IMR-90 (cell line): ENCODE measurements around the gene KCNH5. TPM values are rescaled to one million over a fixed set of nuclear protein-coding genes. Genes with fewer than 3 reads are reported as not detected.

Experiments used
- ATAC-seq: fragments of 200-7000 bp; cut with Tn5 transposase; 2 replicates; pipeline ENCODE4 v1.9.1; 2020; ENCODE audit warnings: low read depth, mild to moderate bottlenecking, moderate library complexity
- BruUV-seq: library from RNA; stranded (reverse); fragments of 400-500 nt; replicated peaks from 2 replicates; lab custom pipeline; 2021; lab: Mats Ljungman, UMichigan
- CTCF ChIA-PET: fragments of 300-600 bp; formaldehyde crosslinking; extraction: SDS; loops from one replicate; lab custom pipeline; 2021; ENCODE audit warnings: antibody characterized with exemption; lab: Yijun Ruan, JAX
- POLR2A ChIA-PET: fragments of 300-600 bp; sonication (Branson Sonifier 250); formaldehyde crosslinking; loops from one replicate; lab custom pipeline; 2022; ENCODE audit warnings: antibody characterized with exemption; ENCODE audit not compliant: unreplicated experiment; lab: Charles Lee
- DNase-seq: peaks from one replicate; pipeline ENCODE4 v3.0.0; 2013
- H2AFZ ChIP-seq: replicated peaks from 2 replicates; pipeline ENCODE3; 2013; ENCODE audit warnings: low read length, mild to moderate bottlenecking; ENCODE audit not compliant: poor library complexity
- H2AK5ac ChIP-seq: 2 replicates; pipeline ENCODE4 v1.6.1; 2013; ENCODE audit warnings: low read depth, low read length, inconsistent platforms
- H2AK9ac ChIP-seq: replicated peaks from 2 replicates; pipeline ENCODE3; 2013; ENCODE audit warnings: mild to moderate bottlenecking, low read depth, low read length, moderate library complexity; ENCODE audit not compliant: poor library complexity
- H2BK120ac ChIP-seq: 2 replicates; pipeline ENCODE4 v1.6.1; 2013; ENCODE audit warnings: low read depth, low read length, inconsistent platforms
- H2BK15ac ChIP-seq: 3 replicates; pipeline ENCODE4 v1.6.1; 2013; ENCODE audit warnings: low read depth, low read length, inconsistent platforms
- H2BK20ac ChIP-seq: 2 replicates; pipeline ENCODE4 v1.6.1; 2013; ENCODE audit warnings: low read depth, mild to moderate bottlenecking, inconsistent platforms, low read length, moderate library complexity
- H2BK5ac ChIP-seq: 2 replicates; pipeline ENCODE4 v1.6.1; 2013; ENCODE audit warnings: mild to moderate bottlenecking, low read depth, low read length, inconsistent platforms; ENCODE audit not compliant: poor library complexity, severe bottlenecking
- H3K14ac ChIP-seq: replicated peaks from 2 replicates; pipeline ENCODE4 v1.6.1; 2013; ENCODE audit warnings: low read depth, low read length, inconsistent platforms
- H3K18ac ChIP-seq: 2 replicates; pipeline ENCODE4 v1.6.1; 2013; ENCODE audit warnings: low read depth, low read length, control low read depth
- H3K23ac ChIP-seq: 2 replicates; pipeline ENCODE4 v1.6.1; 2013; ENCODE audit warnings: low read depth, low read length, inconsistent platforms
- H3K27ac ChIP-seq: 2 replicates; pipeline ENCODE4 v1.5.1; 2013; ENCODE audit warnings: mild to moderate bottlenecking, control low read depth, low read length; ENCODE audit not compliant: insufficient read depth
- H3K27me3 ChIP-seq: 2 replicates; pipeline ENCODE4 v1.6.1; 2013; ENCODE audit warnings: low read length; ENCODE audit not compliant: control insufficient read depth, insufficient read depth
- H3K36me3 ChIP-seq: 2 replicates; pipeline ENCODE4 v1.6.1; 2013; ENCODE audit warnings: low read length, mixed read lengths; ENCODE audit not compliant: control insufficient read depth, insufficient read depth
- H3K4ac ChIP-seq: 2 replicates; pipeline ENCODE4 v1.6.1; 2013; ENCODE audit warnings: low read depth, low read length, inconsistent platforms
- H3K4me1 ChIP-seq: 2 replicates; pipeline ENCODE4 v1.6.1; 2013; ENCODE audit warnings: low read length, mixed read lengths; ENCODE audit not compliant: control insufficient read depth, insufficient read depth
- H3K4me2 ChIP-seq: 2 replicates; pipeline ENCODE4 v1.6.1; 2013; ENCODE audit warnings: low read depth, mild to moderate bottlenecking, control low read depth, low read length, moderate library complexity
- H3K4me3 ChIP-seq: 2 replicates; pipeline ENCODE4 v1.5.1; 2013; ENCODE audit warnings: low read depth, mild to moderate bottlenecking, control low read depth, low read length, moderate library complexity; ENCODE audit not compliant: insufficient read depth
- H3K56ac ChIP-seq: 2 replicates; pipeline ENCODE4 v1.6.1; 2013; ENCODE audit warnings: low read length, inconsistent platforms; ENCODE audit not compliant: insufficient read depth; ENCODE audit errors: extremely low read depth
- H3K79me1 ChIP-seq, 2 experiments: 2 replicates each; pipeline ENCODE4 v1.6.1; 2013; ENCODE audit warnings: low read length in 2 of 2, inconsistent platforms in 1 of 2, low read depth in 1 of 2
- H3K9ac ChIP-seq: 2 replicates; pipeline ENCODE4 v1.6.1; 2013; ENCODE audit warnings: low read depth, low read length, control low read depth
- H3K9me1 ChIP-seq: 2 replicates; pipeline ENCODE4 v1.6.1; 2013; ENCODE audit warnings: low read length, inconsistent platforms; ENCODE audit not compliant: insufficient read depth
- H3K9me3 ChIP-seq: 2 replicates; pipeline ENCODE4 v1.6.1; 2013; ENCODE audit warnings: low read length; ENCODE audit not compliant: control insufficient read depth, insufficient read depth
- H4K20me1 ChIP-seq: 2 replicates; pipeline ENCODE4 v1.6.1; 2013; ENCODE audit warnings: low read length, inconsistent platforms; ENCODE audit not compliant: insufficient read depth
- H4K5ac ChIP-seq: 2 replicates; pipeline ENCODE4 v1.6.1; 2013; ENCODE audit warnings: mild to moderate bottlenecking, low read depth, low read length, control low read depth
- H4K8ac ChIP-seq, 2 experiments: 2 replicates each; pipeline ENCODE4 v1.6.1; 2013; ENCODE audit warnings: low read depth in 2 of 2, low read length in 2 of 2, control low read depth in 1 of 2, inconsistent platforms in 1 of 2
- H4K91ac ChIP-seq: 2 replicates; pipeline ENCODE4 v1.6.1; 2013; ENCODE audit warnings: low read depth, low read length, inconsistent platforms; ENCODE audit not compliant: insufficient read depth
- BHLHE40 ChIP-seq: fragments of 150-350 bp; IDR thresholded peaks from 2 replicates; pipeline ENCODE4 v1.6.1; 2016; ENCODE audit warnings: mild to moderate bottlenecking, low read depth, low read length
- CHD1 ChIP-seq: IDR thresholded peaks from 2 replicates; pipeline ENCODE4 v1.6.1; 2012; ENCODE audit warnings: low read depth, low read length, improper control_type of control experiment
- CTCF ChIP-seq: conservative IDR thresholded peaks from 2 replicates; pipeline ENCODE4 v1.5.1; 2012; ENCODE audit warnings: mild to moderate bottlenecking, low read depth, low read length, improper control_type of control experiment
- ELK1 ChIP-seq: fragments of 150-350 bp; IDR thresholded peaks from 2 replicates; pipeline ENCODE4 v1.6.1; 2016; ENCODE audit warnings: low read depth, mild to moderate bottlenecking, low read length, moderate library complexity, borderline replicate concordance
- FOS ChIP-seq: fragments of 150-350 bp; IDR thresholded peaks from 2 replicates; pipeline ENCODE4 v1.6.1; 2016; ENCODE audit warnings: low read depth, low read length
- MAZ ChIP-seq: IDR thresholded peaks from 2 replicates; pipeline ENCODE4 v1.6.1; 2012; ENCODE audit warnings: low read depth, mild to moderate bottlenecking, low read length, improper control_type of control experiment, moderate library complexity, borderline replicate concordance
- MXI1 ChIP-seq: IDR thresholded peaks from 2 replicates; pipeline ENCODE4 v1.6.1; 2012; ENCODE audit warnings: low read depth, mild to moderate bottlenecking, low read length, moderate library complexity, borderline replicate concordance
- NFE2L2 ChIP-seq: fragments of 150-350 bp; IDR thresholded peaks from 2 replicates; pipeline ENCODE4 v1.6.1; 2016; ENCODE audit warnings: low read depth, mild to moderate bottlenecking, low read length
- RAD21 ChIP-seq: IDR thresholded peaks from 2 replicates; pipeline ENCODE4 v1.6.1; 2012; ENCODE audit warnings: low read length, improper control_type of control experiment
- RCOR1 ChIP-seq: IDR thresholded peaks from 2 replicates; pipeline ENCODE4 v1.6.1; 2012; ENCODE audit warnings: mild to moderate bottlenecking, low read length, improper control_type of control experiment; ENCODE audit not compliant: insufficient replicate concordance
- USF2 ChIP-seq: fragments of 150-350 bp; IDR thresholded peaks from 2 replicates; pipeline ENCODE4 v1.6.1; 2017; ENCODE audit warnings: mild to moderate bottlenecking, antibody characterized with exemption, low read length, low read depth
- WGBS, 2 experiments: methylation state at CpG; one replicate each; pipeline versions ENCODE4 v1.1.5 to v1.1.7; 2013; ENCODE audit warnings: missing lambda C conversion rate in 2 of 2; ENCODE audit not compliant: insufficient read length in 1 of 2; ENCODE audit errors: extremely low coverage in 2 of 2; 5-methylcytosine and 5-hydroxymethylcytosine counted together
- dilution Hi-C: fragments of 300-500 bp; cut with HindIII; formaldehyde crosslinking; loops from one replicate; pipeline ENCODE4 v1.14.3; 2018; ENCODE audit warnings: low sequenced_read_pairs; ENCODE audit not compliant: unreplicated experiment
- in situ Hi-C: fragments of 300-500 bp; cut with MboI; formaldehyde crosslinking; loops from 3 replicates; pipeline ENCODE4 v1.14.3; 2019; ENCODE audit warnings: low sequenced_read_pairs, inconsistent platforms, mixed read lengths
- intact Hi-C: fragments of 100-400 bp; cut with micrococcal nuclease; formaldehyde crosslinking; loops from 2 replicates; pipeline ENCODE4 v1.10.0; 2022
- polyA plus RNA-seq, 3 experiments: library from polyadenylated mRNA; depleted of rRNA; stranded (reverse); fragments of >200 nt; gene quantifications; 2 replicates each; pipeline ENCODE4 v1.2.3, GENCODE V29; 2012; ENCODE audit warnings: low replicate concordance in 1 of 3
- total RNA-seq: library from RNA; depleted of rRNA; stranded (reverse); fragments of >200 nt; gene quantifications from 2 replicates; pipeline ENCODE4 v1.2.3, GENCODE V29; 2012

Gene KCNH5
- total and polyA plus RNA-seq, 2 of the 4 experiments (the other 2 are of a cell fraction), result under 0.01 to 0.03 TPM

GRCh38 chr14:62667421-62667914, 377.8 kb downstream of the KCNH5 start:
- intact Hi-C loops (no loop called here), in situ Hi-C loops (no loop called here), dilution Hi-C loops (no loop called here)
- no peaks in the 10 kb centered on the region for H4K20me1 ChIP-seq
- H2AFZ ChIP-seq, result no peak overlapping the region
- H3K27me3 ChIP-seq, result no peaks in the 10 kb centered on the region
- H2AK9ac ChIP-seq, result no peak overlapping the region
- H2BK15ac ChIP-seq, result no peak overlapping the region
- ATAC-seq (no peak), DNase-seq (peak; percentile 3)
- no peak overlapping the region for H4K5ac ChIP-seq
- H3K14ac ChIP-seq, result no peak overlapping the region
- no peak overlapping the region for H4K91ac ChIP-seq
- CTCF ChIA-PET, result no interaction called here
- BruUV-seq, result no TSS peak
- no peak overlapping the region for H2AK5ac ChIP-seq
- H3K9ac ChIP-seq, result no peak overlapping the region
- H3K4me3 ChIP-seq, result no peak overlapping the region
- no peak overlapping the region for H3K27ac ChIP-seq
- H2BK20ac ChIP-seq, result no peak overlapping the region
- TF ChIP-seq RAD21 (no peak), BHLHE40 (no peak), MXI1 (no peak), NFE2L2 (no peak), ELK1 (no peak), RCOR1 (no peak), CTCF (no peak), USF2 (no peak), CHD1 (no peak), MAZ (no peak), FOS (no peak)
- no peak overlapping the region for H2BK5ac ChIP-seq
- no peak overlapping the region for H2BK120ac ChIP-seq
- POLR2A ChIA-PET, result no interaction called here
- H3K56ac ChIP-seq, result no peak overlapping the region
- no CpG with 5 or more reads among the region's 4 CpGs for WGBS, 2 experiments
- no peak overlapping the region for H3K18ac ChIP-seq
- H3K23ac ChIP-seq, result no peak overlapping the region
- no peak overlapping the region for H3K4me2 ChIP-seq
- H3K4me1 ChIP-seq, result peaks cover 2% of the 10 kb centered on the region; the same call in 1 of the 2 replicates
- no peaks in the 10 kb centered on the region for H3K36me3 ChIP-seq
- H3K9me3 ChIP-seq, result no peaks in the 10 kb centered on the region
- H4K8ac ChIP-seq, result no peak overlapping the region
- H3K4ac ChIP-seq, result no peak overlapping the region
- H3K9me1 ChIP-seq, result no peaks in the 10 kb centered on the region
- H3K79me1 ChIP-seq, result no peaks in the 10 kb centered on the region
